HepG2 (cell line): Measurements from ENCODE around the gene ZDHHC16. TPM values are rescaled to one million over a fixed set of nuclear protein-coding genes. Genes with fewer than 3 reads are reported as not detected.
A peak's percentile ranks its signal among the peaks of the same experiment; 100 is the strongest.

ENCODE experiments used
- ATAC-seq: fragments of 200-7000 bp; cut with Tn5 transposase; 3 replicates; pipeline ENCODE4 v1.9.1; 2020; ENCODE audit warnings: mild to moderate bottlenecking, moderate library complexity
- BruUV-seq: library from RNA; stranded (reverse); fragments of 400-500 nt; replicated peaks from 2 replicates; lab custom pipeline; 2021; lab: Mats Ljungman, UMichigan
- CTCF ChIA-PET: fragments of 300-600 bp; formaldehyde crosslinking; extraction: SDS; loops from one replicate; lab custom pipeline; 2021; ENCODE audit warnings: low total read pairs, inconsistent platforms, low intra/inter-chr PET ratio; lab: Yijun Ruan, JAX
- POLR2A ChIA-PET: fragments of 350-600 bp; sonication (Branson Sonifier 250); formaldehyde crosslinking; loops from one replicate; lab custom pipeline; 2020; ENCODE audit warnings: antibody characterized with exemption, inconsistent platforms; lab: Yijun Ruan, JAX
- DNase-seq: peaks from one replicate; pipeline ENCODE4 v3.0.0-alpha.2; 2015; ENCODE audit warnings: low spot score
- FAIRE-seq: peaks from 3 replicates; lab custom pipeline; 2011; peaks lifted over from hg19 to GRCh38; lab: Jason Lieb, UNC
- H2AFZ ChIP-seq: one replicate; pipeline ENCODE4 v1.6.1; 2011; ENCODE audit warnings: low read length, inconsistent platforms
- H3K27ac ChIP-seq: fragments of 300-600 bp; 3 replicates; pipeline ENCODE4 v1.8.0; 2011; ENCODE audit warnings: mixed run types, mild to moderate bottlenecking, mixed read lengths, low read length, inconsistent platforms; ENCODE audit not compliant: insufficient read depth; ENCODE audit errors: extremely low read length
- H3K27me3 ChIP-seq, 2 experiments: fragments of 200-600 bp in 1 of 2; 2 replicates in 1 of 2; 3 replicates in 1 of 2; pipeline versions ENCODE4 v1.6.0 to v1.8.0; 2011; ENCODE audit warnings: low read length in 2 of 2, mild to moderate bottlenecking in 2 of 2, moderate library complexity in 2 of 2, inconsistent platforms in 1 of 2; ENCODE audit not compliant: insufficient read depth in 2 of 2, control insufficient read depth in 1 of 2
- H3K36me3 ChIP-seq, 2 experiments: fragments of 200-600 bp in 1 of 2; replicated peaks in 1 of 2; 2 replicates in 1 of 2; 3 replicates in 1 of 2; pipeline versions ENCODE4 v1.5.1 to v1.8.0; 2011; ENCODE audit warnings: low read length in 2 of 2, inconsistent platforms in 1 of 2; ENCODE audit not compliant: insufficient read depth in 2 of 2, control insufficient read depth in 1 of 2
- H3K4me1 ChIP-seq: 2 replicates; pipeline ENCODE4 v1.5.1; 2012; ENCODE audit warnings: low read length, inconsistent platforms; ENCODE audit not compliant: insufficient read depth
- H3K4me2 ChIP-seq: 2 replicates; pipeline ENCODE4 v1.6.0; 2011; ENCODE audit warnings: low read depth, low read length, inconsistent platforms
- H3K4me3 ChIP-seq, 3 experiments: fragments of 200-600 bp in 1 of 3; sonication (generic), shearing (Covaris generic) in 1 of 3; replicated peaks in 1 of 3; 2 replicates each; pipeline ENCODE4 v1.5.1; 2011 to 2016; ENCODE audit warnings: low read length in 3 of 3, inconsistent platforms in 2 of 3, low read depth in 2 of 3, mild to moderate bottlenecking in 2 of 3, control low read depth in 1 of 3, mixed read lengths in 1 of 3; ENCODE audit not compliant: insufficient read depth in 1 of 3
- H3K79me2 ChIP-seq: one replicate; pipeline ENCODE4 v1.6.1; 2011; ENCODE audit warnings: low read length, inconsistent platforms; ENCODE audit not compliant: insufficient read depth
- H3K9ac ChIP-seq: 2 replicates; pipeline ENCODE4 v1.6.0; 2011; ENCODE audit warnings: mild to moderate bottlenecking, low read depth, low read length, inconsistent platforms; ENCODE audit not compliant: insufficient read depth
- H3K9me3 ChIP-seq: 2 replicates; pipeline ENCODE4 v1.5.1; 2012; ENCODE audit warnings: mild to moderate bottlenecking, low read length
- H4K20me1 ChIP-seq: 2 replicates; pipeline ENCODE4 v1.6.0; 2011; ENCODE audit warnings: inconsistent platforms, mild to moderate bottlenecking, low read length, moderate library complexity; ENCODE audit not compliant: insufficient read depth
- CTCF ChIP-seq: sonication (generic); formaldehyde crosslinking; IDR thresholded peaks from 2 replicates; pipeline ENCODE4 v1.5.0; 2020; ENCODE audit warnings: mild to moderate bottlenecking, missing genetic modification reagents, moderate library complexity
- GMEB1 ChIP-seq: sonication (generic); formaldehyde crosslinking; IDR thresholded peaks from 2 replicates; pipeline ENCODE4 v1.5.1; 2020; ENCODE audit warnings: missing genetic modification reagents, mild to moderate bottlenecking, borderline replicate concordance
- KDM1A ChIP-seq: IDR thresholded peaks from 2 replicates; pipeline ENCODE4 v1.6.1; 2016; ENCODE audit warnings: missing compliant biosample characterization
- POLR2AphosphoS5 ChIP-seq: IDR thresholded peaks from 2 replicates; pipeline ENCODE4 v1.6.1; 2012; ENCODE audit warnings: low read depth, low read length
- RCOR2 ChIP-seq: IDR thresholded peaks from 2 replicates; pipeline ENCODE4 v1.6.1; 2016; ENCODE audit warnings: missing biosample characterization, missing genetic modification reagents
- STAG1 ChIP-seq: sonication (generic); formaldehyde crosslinking; IDR thresholded peaks from 2 replicates; pipeline ENCODE4 v1.4.0; 2020; ENCODE audit warnings: missing genetic modification reagents
- YEATS4 ChIP-seq: sonication (generic); formaldehyde crosslinking; IDR thresholded peaks from 2 replicates; pipeline ENCODE4 v1.4.0; 2020; ENCODE audit warnings: missing genetic modification reagents, borderline replicate concordance
- ZGPAT ChIP-seq: IDR thresholded peaks from 2 replicates; pipeline ENCODE4 v1.6.1; 2016; ENCODE audit warnings: mild to moderate bottlenecking
- ZNF326 ChIP-seq: sonication (generic); formaldehyde crosslinking; IDR thresholded peaks from 2 replicates; pipeline ENCODE4 v1.4.0; 2020; ENCODE audit warnings: missing genetic modification reagents, borderline replicate concordance
- ZNF652 ChIP-seq: IDR thresholded peaks from 2 replicates; pipeline ENCODE4 v1.6.1; 2016; ENCODE audit warnings: low read depth, borderline replicate concordance
- ZNF747 ChIP-seq: sonication (generic); formaldehyde crosslinking; IDR thresholded peaks from 2 replicates; pipeline ENCODE4 v1.8.1; 2023; ENCODE audit warnings: missing genetic modification reagents, mild to moderate bottlenecking, borderline replicate concordance
- ZNF776 ChIP-seq: sonication (generic); formaldehyde crosslinking; IDR thresholded peaks from 2 replicates; pipeline ENCODE4 v1.4.0; 2020; ENCODE audit warnings: mild to moderate bottlenecking, missing genetic modification reagents
- ZNF782 ChIP-seq: sonication (generic); formaldehyde crosslinking; IDR thresholded peaks from 2 replicates; pipeline ENCODE4 v1.4.0; 2020; ENCODE audit warnings: missing genetic modification reagents, mild to moderate bottlenecking, borderline replicate concordance
- in situ Hi-C: cut with HindIII; loops from 2 replicates; pipeline ENCODE4 v1.10.0; 2017; ENCODE audit warnings: low pct_unique_long_range_greater_than_20kb; ENCODE audit not compliant: extremely low pct_ligation_motif_present
- intact Hi-C: fragments of 100-400 bp; cut with micrococcal nuclease; formaldehyde crosslinking; loops from one replicate; pipeline ENCODE4 v1.10.0; 2022; ENCODE audit not compliant: unreplicated experiment
- polyA plus RNA-seq, 8 experiments: library from polyadenylated mRNA; depleted of rRNA in 3 of 8; stranded (reverse) in 7 of 8; unstranded in 1 of 8; fragments of >200 nt; fragmentation: Illumina TruSeq in 4 of 8; extraction: Trizol in 4 of 8; gene quantifications; 2 replicates each; pipeline versions ENCODE4 v1.2.1 to v1.2.3, GENCODE V29; 2011 to 2016; ENCODE audit warnings: low read depth in 4 of 8, missing spikeins in 1 of 8, mixed read lengths in 1 of 8; ENCODE audit not compliant: insufficient read depth in 1 of 8
- total RNA-seq, 5 experiments: library from RNA; depleted of rRNA; stranded (reverse); fragments of >200 nt; fragmentation: Illumina TruSeq; extraction: Trizol; gene quantifications; 2 replicates each; pipeline ENCODE4 v1.2.3, GENCODE V29; 2016; ENCODE audit warnings: low read depth in 1 of 5
- TF ChIP-seq, protein P1 (sequence below): sonication (generic); formaldehyde crosslinking; IDR thresholded peaks from 2 replicates; pipeline ENCODE4 v1.4.0; 2020; ENCODE audit warnings: missing genetic modification reagents, borderline replicate concordance

ZDHHC16 gene
- total and polyA plus RNA-seq, 2 of the 13 experiments (the other 11 are each of a cell fraction or from before 2014, with no cell fraction given): 40.8 to 41.8 TPM

- Histone ChIP-seq H3K27ac (no peak overlapping the region), H3K4me1 (peaks cover 15% of the 10 kb centered on the region), H3K4me3 (no peak overlapping the region), H3K9me3 (no peaks in the 10 kb centered on the region), H2AFZ (no peak overlapping the region), H3K9ac (no peak overlapping the region), H3K27me3 (no peaks in the 10 kb centered on the region), H3K36me3 (peaks cover 10 to 51% of the 10 kb centered on the region in 2 experiments), H3K4me2 (no peak overlapping the region), H3K79me2 (peaks cover 10% of the 10 kb centered on the region), H4K20me1 (peaks cover 15% of the 10 kb centered on the region)
- POLR2A ChIA-PET: interaction anchor here (1.3 to 1.5 kb wide), 3 partner anchors 11 to 26 kb away, joined by 3 to 4 read pairs (median 4); no protein-coding TSS in a partner anchor
- CTCF ChIA-PET: no interaction called here
- no peak for DNase-seq
- ATAC-seq: peak; percentile 69
- no TSS peak for BruUV-seq
- in situ Hi-C loops: no loop called here
- intact Hi-C loops: no loop called here
- FAIRE-seq: no peak
- TF ChIP-seq ZNF747 (CRISPR knock-in tag): no peak
- no peak for TF ChIP-seq ZNF776 (CRISPR knock-in tag)
- TF ChIP-seq, protein P1, sequence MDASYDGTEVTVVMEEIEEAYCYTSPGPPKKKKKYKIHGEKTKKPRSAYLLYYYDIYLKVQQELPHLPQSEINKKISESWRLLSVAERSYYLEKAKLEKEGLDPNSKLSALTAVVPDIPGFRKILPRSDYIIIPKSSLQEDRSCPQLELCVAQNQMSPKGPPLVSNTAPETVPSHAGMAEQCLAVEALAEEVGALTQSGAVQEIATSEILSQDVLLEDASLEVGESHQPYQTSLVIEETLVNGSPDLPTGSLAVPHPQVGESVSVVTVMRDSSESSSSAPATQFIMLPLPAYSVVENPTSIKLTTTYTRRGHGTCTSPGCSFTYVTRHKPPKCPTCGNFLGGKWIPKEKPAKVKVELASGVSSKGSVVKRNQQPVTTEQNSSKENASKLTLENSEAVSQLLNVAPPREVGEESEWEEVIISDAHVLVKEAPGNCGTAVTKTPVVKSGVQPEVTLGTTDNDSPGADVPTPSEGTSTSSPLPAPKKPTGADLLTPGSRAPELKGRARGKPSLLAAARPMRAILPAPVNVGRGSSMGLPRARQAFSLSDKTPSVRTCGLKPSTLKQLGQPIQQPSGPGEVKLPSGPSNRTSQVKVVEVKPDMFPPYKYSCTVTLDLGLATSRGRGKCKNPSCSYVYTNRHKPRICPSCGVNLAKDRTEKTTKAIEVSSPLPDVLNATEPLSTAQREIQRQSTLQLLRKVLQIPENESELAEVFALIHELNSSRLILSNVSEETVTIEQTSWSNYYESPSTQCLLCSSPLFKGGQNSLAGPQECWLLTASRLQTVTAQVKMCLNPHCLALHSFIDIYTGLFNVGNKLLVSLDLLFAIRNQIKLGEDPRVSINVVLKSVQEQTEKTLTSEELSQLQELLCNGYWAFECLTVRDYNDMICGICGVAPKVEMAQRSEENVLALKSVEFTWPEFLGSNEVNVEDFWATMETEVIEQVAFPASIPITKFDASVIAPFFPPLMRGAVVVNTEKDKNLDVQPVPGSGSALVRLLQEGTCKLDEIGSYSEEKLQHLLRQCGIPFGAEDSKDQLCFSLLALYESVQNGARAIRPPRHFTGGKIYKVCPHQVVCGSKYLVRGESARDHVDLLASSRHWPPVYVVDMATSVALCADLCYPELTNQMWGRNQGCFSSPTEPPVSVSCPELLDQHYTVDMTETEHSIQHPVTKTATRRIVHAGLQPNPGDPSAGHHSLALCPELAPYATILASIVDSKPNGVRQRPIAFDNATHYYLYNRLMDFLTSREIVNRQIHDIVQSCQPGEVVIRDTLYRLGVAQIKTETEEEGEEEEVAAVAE: no peak
- peak; percentile 31; the same call in 1 of the 2 replicates for TF ChIP-seq STAG1
- TF ChIP-seq ZNF782 (CRISPR knock-in tag): no peak
- peak; percentile 49; the same call in 1 of the 2 replicates for TF ChIP-seq POLR2AphosphoS5
- TF ChIP-seq ZNF326 (CRISPR knock-in tag): no peak
- TF ChIP-seq YEATS4 (CRISPR knock-in tag): no peak
- TF ChIP-seq ZNF652 (CRISPR knock-in tag): peak; percentile 36; the same call in 1 of the 2 replicates
- 0 out of 2 replicates have a peak, but pooled peaks have one; percentile 21 for TF ChIP-seq CTCF
- TF ChIP-seq GMEB1 (CRISPR knock-in tag): no peak
- TF ChIP-seq KDM1A (CRISPR knock-in tag): no peak
- TF ChIP-seq RCOR2 (CRISPR knock-in tag): no peak
- no peak for TF ChIP-seq ZGPAT (CRISPR knock-in tag)
Observed at GRCh38 chr10:97434055-97434454, 11.9 kb upstream of the ZDHHC16 start.
